ENCODE measurements around the gene TRIM47. TPM values are rescaled to one million over a fixed set of nuclear protein-coding genes. Genes with fewer than 3 reads are reported as not detected.
A peak's percentile ranks its signal among the peaks of the same experiment; 100 is the strongest.
"Not testable (repeated sequence)": the region's sequence is repeated elsewhere in the genome, so short reads cannot be mapped to it uniquely, and the experiment has no call there.

The TRIM47 gene
- total and polyA plus RNA-seq, 3 donors from 2014 or later: 18.3 to 48.6 (median 43.5) TPM

GRCh38 chr17:75869282-75870141 is 8.9 kb downstream of the TRIM47 start:
- H3K27me3 ChIP-seq: no peaks in the 10 kb centered on the region
- intact Hi-C loops (cut with DNase I; ENCODE audit: low total_unique reads): no loop called here
- no peaks in the 10 kb centered on the region for H3K9me3 ChIP-seq
- H3K36me3 ChIP-seq (ENCODE audit: low read depth, missing control alignments): no peaks in the 10 kb centered on the region
- peak overlapping the region; percentile 73 to 90 for H3K27ac ChIP-seq
- DNase-seq: peak; percentile 67
- H3K4me3 ChIP-seq: no peak overlapping the region
- H3K4me1 ChIP-seq: peaks cover 59% of the 10 kb centered on the region
- TF ChIP-seq POLR2A (IDR thresholded peaks at IDR 0.05): no peak
- TF ChIP-seq, protein P1, sequence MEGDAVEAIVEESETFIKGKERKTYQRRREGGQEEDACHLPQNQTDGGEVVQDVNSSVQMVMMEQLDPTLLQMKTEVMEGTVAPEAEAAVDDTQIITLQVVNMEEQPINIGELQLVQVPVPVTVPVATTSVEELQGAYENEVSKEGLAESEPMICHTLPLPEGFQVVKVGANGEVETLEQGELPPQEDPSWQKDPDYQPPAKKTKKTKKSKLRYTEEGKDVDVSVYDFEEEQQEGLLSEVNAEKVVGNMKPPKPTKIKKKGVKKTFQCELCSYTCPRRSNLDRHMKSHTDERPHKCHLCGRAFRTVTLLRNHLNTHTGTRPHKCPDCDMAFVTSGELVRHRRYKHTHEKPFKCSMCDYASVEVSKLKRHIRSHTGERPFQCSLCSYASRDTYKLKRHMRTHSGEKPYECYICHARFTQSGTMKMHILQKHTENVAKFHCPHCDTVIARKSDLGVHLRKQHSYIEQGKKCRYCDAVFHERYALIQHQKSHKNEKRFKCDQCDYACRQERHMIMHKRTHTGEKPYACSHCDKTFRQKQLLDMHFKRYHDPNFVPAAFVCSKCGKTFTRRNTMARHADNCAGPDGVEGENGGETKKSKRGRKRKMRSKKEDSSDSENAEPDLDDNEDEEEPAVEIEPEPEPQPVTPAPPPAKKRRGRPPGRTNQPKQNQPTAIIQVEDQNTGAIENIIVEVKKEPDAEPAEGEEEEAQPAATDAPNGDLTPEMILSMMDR (IDR thresholded peaks at IDR 0.05): no peak
- 47 to 53% methylated on average over 14 to 23 of the region's 23 CpGs for WGBS, 2 donors

GRCh38 chr17:75868730-75869281 is 9.6 kb downstream of the TRIM47 start:
- H3K9me3 ChIP-seq; H3K27me3 ChIP-seq; H3K4me3 ChIP-seq; H3K36me3 ChIP-seq (ENCODE audit: low read depth, missing control alignments); intact Hi-C loops (cut with DNase I; ENCODE audit: low total_unique reads); DNase-seq: not testable (repeated sequence)
- Histone ChIP-seq H3K4me1 (peaks cover 55% of the 10 kb centered on the region), H3K27ac (peak overlapping the region; percentile 73 to 90)
- WGBS, 2 donors: 89 to 91% methylated on average over 6 to 12 of the region's 12 CpGs

DNA sequence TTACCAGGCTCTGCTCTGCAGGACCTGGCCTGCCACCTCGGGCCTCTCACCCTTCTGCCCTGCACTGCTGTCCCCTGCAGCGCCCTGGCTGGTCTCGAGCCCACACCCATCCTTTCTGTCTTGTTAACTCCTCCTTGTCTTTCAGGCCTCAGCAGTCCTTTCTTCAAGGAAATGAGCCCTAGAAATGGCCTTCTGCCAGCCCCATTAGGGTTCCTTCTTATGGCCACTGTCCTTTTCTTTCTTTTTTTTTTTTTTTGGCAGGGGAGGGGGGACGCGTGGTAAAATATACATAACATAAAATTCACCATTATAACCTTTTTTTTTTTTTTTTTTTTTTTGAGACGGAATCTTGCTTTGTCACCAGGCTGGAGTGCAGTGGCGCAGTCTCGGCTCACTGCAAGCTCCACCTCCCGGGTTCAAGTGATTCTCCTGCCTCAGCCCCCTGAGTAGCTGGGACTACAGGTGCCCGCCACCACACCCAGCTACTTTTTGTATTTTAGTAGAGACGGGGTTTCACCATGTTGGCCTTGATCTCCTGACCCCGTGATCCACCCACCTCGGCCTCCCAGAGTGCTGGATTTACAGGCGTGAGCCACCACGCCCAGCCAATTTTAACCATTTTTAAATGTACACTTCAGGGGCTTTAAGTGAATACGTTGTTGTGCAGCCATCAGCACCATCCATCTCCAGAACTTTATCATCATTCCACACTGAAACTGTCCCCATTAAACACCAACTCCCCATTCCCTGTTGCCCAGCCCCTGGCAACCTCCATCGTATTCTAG is 12.8 kb downstream of the TRIM47 start:
- H3K27me3 ChIP-seq; H3K4me3 ChIP-seq; H3K36me3 ChIP-seq (ENCODE audit: low read depth, missing control alignments); intact Hi-C loops (cut with DNase I; ENCODE audit: low total_unique reads); DNase-seq; H3K9me3 ChIP-seq: not testable (repeated sequence)
- H3K4me1 ChIP-seq: peaks cover 37% of the 10 kb centered on the region
- 81% methylated on average over 17 of the region's 17 CpGs for WGBS, 2 donors
- peak overlapping the region in 1 of 2 donors; percentile 30 for H3K27ac ChIP-seq

GRCh38 chr17:75864887-75865286 is 13.5 kb downstream of the TRIM47 start:
- H3K4me1 ChIP-seq: peaks cover 31% of the 10 kb centered on the region
- H3K36me3 ChIP-seq (ENCODE audit: low read depth, missing control alignments); H3K4me3 ChIP-seq; DNase-seq; H3K27me3 ChIP-seq; intact Hi-C loops (cut with DNase I; ENCODE audit: low total_unique reads); H3K9me3 ChIP-seq: not testable (repeated sequence)
- WGBS, 2 donors: 80 to 86% methylated on average over 4 of the region's 4 CpGs
- H3K27ac ChIP-seq: peak overlapping the region in 1 of 2 donors; percentile 53

DNA sequence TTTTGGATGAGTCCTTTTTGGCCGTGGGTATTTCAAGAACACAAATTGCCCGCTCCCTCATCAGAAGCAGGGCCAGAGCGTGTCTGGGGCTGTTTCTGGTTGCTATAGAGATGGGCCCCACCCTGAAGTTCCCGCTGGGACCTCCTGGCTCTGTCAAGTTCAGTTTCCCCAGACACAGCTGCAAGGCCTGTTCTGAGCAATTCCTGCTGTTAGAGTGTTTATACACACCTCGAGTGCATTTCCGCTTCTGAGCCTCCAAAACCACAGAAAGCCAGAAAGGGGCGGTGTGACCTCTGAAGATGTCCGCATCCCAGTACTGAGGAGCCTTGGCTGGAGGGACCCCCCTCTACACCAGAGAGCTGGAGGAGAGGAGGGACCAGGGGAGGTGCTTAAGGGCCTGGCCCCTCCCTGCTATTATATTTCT is 13.9 kb downstream of the TRIM47 start:
- DNase-seq: peak; percentile 77
- 37 to 47% methylated on average over 6 to 8 of the region's 8 CpGs for WGBS, 2 donors
- H3K9me3 ChIP-seq: no peaks in the 10 kb centered on the region

More for the DNA sequence above, 13.9 kb downstream of the TRIM47 start:
- peaks cover 26% of the 10 kb centered on the region for H3K4me1 ChIP-seq
- no peaks in the 10 kb centered on the region for H3K36me3 ChIP-seq (ENCODE audit: low read depth, missing control alignments)
- no peaks in the 10 kb centered on the region for H3K27me3 ChIP-seq
- H3K4me3 ChIP-seq: no peak overlapping the region
- intact Hi-C loops (cut with DNase I; ENCODE audit: low total_unique reads): no loop called here
- TF ChIP-seq, protein P1 (IDR thresholded peaks at IDR 0.05): no peak
- no peak for TF ChIP-seq POLR2A (IDR thresholded peaks at IDR 0.05)
- peak overlapping the region in 1 of 2 donors; percentile 53 for H3K27ac ChIP-seq
